T-helper 9 cell (primary cell): ENCODE results near the gene MCRIP2.
"Not testable (repeated sequence)": the region's sequence is repeated elsewhere in the genome, so short reads cannot be mapped to it uniquely, and the experiment has no call there.

ENCODE experiments used
- DNase-seq: peaks from one replicate; pipeline ENCODE4 v3.0.0-alpha.2; 2020
- total RNA-seq, 2 donors: gene quantifications; one replicate each; lab custom pipeline; 2026; lab: John Stamatoyannopoulos, UW

Gene MCRIP2
- 12.5 to 20.1 reads per million in 2 donors for total RNA-seq

GRCh38 chr16:641326-642188 lies at the start of gene MCRIP2:
Gene MCRIP2 (plus strand): TSS chr16:641828. CDS start chr16:641992, 164 bp downstream.
- peak; percentile 48 for DNase-seq

- no peak for DNase-seq
Measured at GRCh38 chr16:591892-592517, 49.6 kb upstream of the MCRIP2 start.

- no peak for DNase-seq
Measured at GRCh38 chr16:592518-593306, 48.9 kb upstream of the MCRIP2 start.

GRCh38 chr16:593406-593805 lies 48.2 kb upstream of the MCRIP2 start:
- no peak for DNase-seq

- no peak for DNase-seq
Measured at GRCh38 chr16:593807-594206, 47.8 kb upstream of the MCRIP2 start.

GRCh38 chr16:595094-595528 lies 46.5 kb upstream of the MCRIP2 start:
- DNase-seq, result no peak

- no peak for DNase-seq
Measured at GRCh38 chr16:595942-596735, 45.5 kb upstream of the MCRIP2 start.

GRCh38 chr16:596736-597060 lies 44.9 kb upstream of the MCRIP2 start:
- no peak for DNase-seq

GRCh38 chr16:597655-598054 lies 44.0 kb upstream of the MCRIP2 start:
- DNase-seq, result not testable (repeated sequence)

GRCh38 chr16:598823-599739 lies 42.5 kb upstream of the MCRIP2 start:
- DNase-seq, result no peak

- no peak for DNase-seq
Measured at GRCh38 chr16:600781-601180, 40.8 kb upstream of the MCRIP2 start.

- DNase-seq, result no peak
Measured at GRCh38 chr16:603933-604332, 37.7 kb upstream of the MCRIP2 start.

GRCh38 chr16:606656-607307 lies 34.8 kb upstream of the MCRIP2 start:
- no peak for DNase-seq

- no peak for DNase-seq
Measured at GRCh38 chr16:608019-608418, 33.6 kb upstream of the MCRIP2 start.

GRCh38 chr16:609316-609715 lies 32.3 kb upstream of the MCRIP2 start:
- no peak for DNase-seq

GRCh38 chr16:609984-610383 lies 31.6 kb upstream of the MCRIP2 start:
- DNase-seq, result no peak

GRCh38 chr16:610513-611381 lies 30.9 kb upstream of the MCRIP2 start:
- peak; percentile 58 for DNase-seq

GRCh38 chr16:615122-615521 lies 26.5 kb upstream of the MCRIP2 start:
- no peak for DNase-seq

- DNase-seq, result no peak
Measured at GRCh38 chr16:616733-617586, 24.7 kb upstream of the MCRIP2 start.
